Measurements from ENCODE around the gene ATG10. TPM values are rescaled to one million over a fixed set of nuclear protein-coding genes. Genes with fewer than 3 reads are reported as not detected.
"Not testable (repeated sequence)": the region's sequence is repeated elsewhere in the genome, so short reads cannot be mapped to it uniquely, and the experiment has no call there.

Gene ATG10
- total RNA-seq, 5 donors from 2014 or later (not counting 1 experiment from before 2014, with no cell fraction given): 3.9 to 7.8 (median 6.6) TPM

DNA sequence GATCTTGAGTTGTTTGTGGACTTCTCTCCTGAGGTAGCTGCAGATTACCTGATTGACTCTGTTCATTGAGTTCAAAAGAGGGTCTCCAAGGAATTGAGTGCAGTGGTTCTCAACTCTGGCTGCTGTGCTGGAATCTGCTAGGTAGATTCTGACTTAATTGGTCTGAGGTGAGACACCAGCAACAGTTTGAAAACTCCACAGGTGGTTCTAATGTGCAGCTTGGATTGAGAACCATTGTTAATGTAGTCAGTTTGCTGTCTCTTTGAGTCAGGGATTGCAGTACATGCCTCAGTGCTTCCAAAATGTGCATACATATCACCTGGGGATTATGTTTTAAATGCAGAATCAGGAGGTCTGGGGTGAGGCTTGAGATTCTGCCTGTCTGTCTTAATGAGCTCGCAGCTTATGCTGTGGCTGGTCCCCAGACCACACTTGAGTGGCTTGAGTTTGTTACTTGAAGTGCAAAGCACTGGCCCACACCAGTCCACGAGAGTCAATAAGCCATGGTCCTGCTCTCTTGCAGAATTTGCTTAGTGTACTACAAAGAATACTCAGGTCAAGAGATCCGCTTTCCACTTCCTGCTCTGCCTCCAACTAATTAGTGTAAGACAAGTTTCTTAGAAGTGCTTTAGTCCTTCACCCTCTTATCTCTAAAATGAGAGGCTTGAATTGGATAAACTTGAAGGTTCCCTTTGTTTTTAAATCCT is 82.3 kb downstream of the ATG10 start:
- Histone ChIP-seq H3K4me1 (ENCODE audit: control insufficient read depth in 1 of 2, extremely low read depth in 1 of 2, insufficient read depth in 2 of 2, low read length in 2 of 2) (no peaks in the 10 kb centered on the region), H3K27ac (ENCODE audit: low read length) (no peak overlapping the region), H3K27me3 (replicated peaks in 1 of 2; ENCODE audit: control insufficient read depth in 2 of 2, extremely low read depth in 1 of 2, insufficient read depth in 2 of 2, low read length in 1 of 2) (no peaks in the 10 kb centered on the region), H3K9me3 (no peaks in the 10 kb centered on the region), H3K36me3 (ENCODE audit: control insufficient read depth in 2 of 2, extremely low read depth in 1 of 2, insufficient read depth in 1 of 2, low read length in 1 of 2) (no peaks in the 10 kb centered on the region), H3K4me3 (ENCODE audit: control insufficient read depth in 1 of 2, extremely low read depth in 1 of 2, low read length in 1 of 2) (no peak overlapping the region)
- 83% methylated on average over 1 of the region's 3 CpGs for WGBS (ENCODE audit: insufficient coverage)
- Mint-ChIP-seq H3K36me3 (peaks cover 3% of the 10 kb centered on the region), H3K4me3 (no peak overlapping the region), H3K4me1 (peaks cover 0 to 16% (median 6%) of the 10 kb centered on the region in 3 donors), H3K9me3 (no peaks in the 10 kb centered on the region), H3K27me3 (no peaks in the 10 kb centered on the region), H3K27ac (no peak overlapping the region)
- ChIA-PET POLR2A (no interaction called here), CTCF (no interaction called here)
- ATAC-seq (replicated peaks in 1 of 4) (no peak), DNase-seq (no peak)

DNA sequence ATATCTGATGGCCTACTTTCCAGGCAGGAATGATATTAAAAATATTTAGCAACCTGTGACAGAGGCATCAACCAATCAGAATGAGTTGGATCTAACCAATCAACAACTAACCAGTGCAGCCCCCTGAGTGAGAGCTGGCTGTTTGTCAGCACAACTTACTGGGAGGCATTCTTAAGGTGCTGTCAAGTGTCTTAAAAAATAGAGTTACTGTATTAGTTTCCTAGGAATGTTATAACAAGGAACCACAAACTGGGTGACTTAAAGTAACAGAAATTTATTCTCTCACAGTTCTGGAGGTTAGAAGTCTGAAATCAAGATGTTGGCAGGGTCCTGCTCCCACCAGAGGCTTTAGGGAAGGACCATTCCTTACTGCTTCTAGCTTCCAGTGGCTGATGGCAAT is 85.2 kb downstream of the ATG10 start:
- Histone ChIP-seq H3K27ac (ENCODE audit: low read length) (no peak overlapping the region), H3K36me3 (ENCODE audit: control insufficient read depth in 2 of 2, extremely low read depth in 1 of 2, insufficient read depth in 1 of 2, low read length in 1 of 2) (no peaks in the 10 kb centered on the region), H3K4me1 (ENCODE audit: control insufficient read depth in 1 of 2, extremely low read depth in 1 of 2, insufficient read depth in 2 of 2, low read length in 2 of 2) (no peaks in the 10 kb centered on the region), H3K4me3 (ENCODE audit: control insufficient read depth in 1 of 2, extremely low read depth in 1 of 2, low read length in 1 of 2) (no peak overlapping the region), H3K27me3 (replicated peaks in 1 of 2; ENCODE audit: control insufficient read depth in 2 of 2, extremely low read depth in 1 of 2, insufficient read depth in 2 of 2, low read length in 1 of 2) (no peaks in the 10 kb centered on the region), H3K9me3 (no peaks in the 10 kb centered on the region)
- no peaks in the 10 kb centered on the region for H3K27me3 Mint-ChIP-seq
- H3K27ac Mint-ChIP-seq: no peak overlapping the region
- H3K9me3 Mint-ChIP-seq: no peaks in the 10 kb centered on the region
- ATAC-seq (replicated peaks in 1 of 4): no peak
- CTCF ChIA-PET: no interaction called here
- H3K4me3 Mint-ChIP-seq: no peak overlapping the region
- H3K36me3 Mint-ChIP-seq: peaks cover 5% of the 10 kb centered on the region
- H3K4me1 Mint-ChIP-seq: peaks cover 0 to 20% (median 6%) of the 10 kb centered on the region in 3 donors
- POLR2A ChIA-PET: no interaction called here
- no peak for DNase-seq

DNA sequence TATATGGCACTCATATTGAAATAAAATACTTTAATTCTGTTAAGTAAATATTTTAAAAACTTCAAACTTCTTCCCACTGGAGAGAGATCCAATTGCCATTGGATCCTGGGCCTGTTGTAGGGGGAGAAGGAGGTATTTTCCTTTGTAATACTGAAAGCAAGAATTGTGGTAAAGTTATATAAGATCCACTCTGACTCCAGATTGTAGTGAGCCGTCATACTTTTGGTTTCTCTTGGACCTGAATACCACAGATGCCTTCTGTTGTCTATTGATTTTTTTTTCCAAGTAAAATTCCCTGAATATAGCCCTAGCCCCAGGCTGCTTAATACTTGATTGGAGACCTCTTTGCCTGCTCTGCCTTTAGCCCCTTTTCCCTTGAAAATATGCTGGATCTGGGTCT is 86.9 kb downstream of the ATG10 start:
- Mint-ChIP-seq H3K4me3 (no peak overlapping the region), H3K27ac (no peak overlapping the region), H3K9me3 (no peaks in the 10 kb centered on the region), H3K27me3 (no peaks in the 10 kb centered on the region), H3K4me1 (peaks cover 0 to 14% (median 6%) of the 10 kb centered on the region in 3 donors), H3K36me3 (peaks cover 5% of the 10 kb centered on the region)
- ChIA-PET CTCF (no interaction called here), POLR2A (no interaction called here)
- Histone ChIP-seq H3K27me3 (replicated peaks in 1 of 2; ENCODE audit: control insufficient read depth in 2 of 2, extremely low read depth in 1 of 2, insufficient read depth in 2 of 2, low read length in 1 of 2) (no peaks in the 10 kb centered on the region), H3K4me3 (ENCODE audit: control insufficient read depth in 1 of 2, extremely low read depth in 1 of 2, low read length in 1 of 2) (no peak overlapping the region), H3K4me1 (ENCODE audit: control insufficient read depth in 1 of 2, extremely low read depth in 1 of 2, insufficient read depth in 2 of 2, low read length in 2 of 2) (no peaks in the 10 kb centered on the region), H3K27ac (ENCODE audit: low read length) (no peak overlapping the region), H3K36me3 (ENCODE audit: control insufficient read depth in 2 of 2, extremely low read depth in 1 of 2, insufficient read depth in 1 of 2, low read length in 1 of 2) (no peaks in the 10 kb centered on the region), H3K9me3 (no peaks in the 10 kb centered on the region)
- no peak for ATAC-seq (replicated peaks in 1 of 4)
- no CpG with 5 or more reads among the region's 1 CpG for WGBS (ENCODE audit: insufficient coverage)
- no peak for DNase-seq

DNA sequence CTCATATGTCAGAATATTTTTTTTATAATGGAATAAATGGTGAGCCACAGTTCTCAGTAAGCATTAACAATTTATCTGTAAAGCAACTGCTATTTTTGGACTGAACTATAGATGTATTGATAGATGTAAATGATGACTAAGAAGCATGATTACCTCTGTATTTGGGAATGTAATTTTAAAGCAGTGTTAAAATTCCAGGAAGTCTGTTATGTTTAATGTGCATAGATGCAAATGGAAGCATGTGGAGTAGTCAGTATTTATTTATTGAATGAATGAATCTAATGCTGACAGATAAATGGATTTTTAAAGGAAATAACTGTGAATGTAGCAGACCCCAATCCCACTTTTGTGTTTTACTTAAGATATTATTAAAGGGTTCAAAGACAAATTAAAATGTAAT is 95.0 kb downstream of the ATG10 start:
- H3K27me3 ChIP-seq (replicated peaks in 1 of 2; ENCODE audit: control insufficient read depth in 2 of 2, extremely low read depth in 1 of 2, insufficient read depth in 2 of 2, low read length in 1 of 2): no peaks in the 10 kb centered on the region
- no peaks in the 10 kb centered on the region for H3K4me1 ChIP-seq (ENCODE audit: control insufficient read depth in 1 of 2, extremely low read depth in 1 of 2, insufficient read depth in 2 of 2, low read length in 2 of 2)
- Mint-ChIP-seq H3K4me1 (peaks cover 7 to 11% (median 9%) of the 10 kb centered on the region in 3 donors), H3K27me3 (no peaks in the 10 kb centered on the region), H3K9me3 (no peaks in the 10 kb centered on the region), H3K27ac (peak overlapping the region in 1 of 2 donors; percentile 19), H3K36me3 (peaks cover 3% of the 10 kb centered on the region), H3K4me3 (no peak overlapping the region)
- no peaks in the 10 kb centered on the region for H3K9me3 ChIP-seq
- ATAC-seq (replicated peaks in 1 of 4) (no peak), DNase-seq (no peak)
- CTCF ChIA-PET: no interaction called here
- no peaks in the 10 kb centered on the region for H3K36me3 ChIP-seq (ENCODE audit: control insufficient read depth in 2 of 2, extremely low read depth in 1 of 2, insufficient read depth in 1 of 2, low read length in 1 of 2)
- H3K4me3 ChIP-seq (ENCODE audit: control insufficient read depth in 1 of 2, extremely low read depth in 1 of 2, low read length in 1 of 2): no peak overlapping the region
- POLR2A ChIA-PET: no interaction called here
- no peak overlapping the region for H3K27ac ChIP-seq (ENCODE audit: low read length)

DNA sequence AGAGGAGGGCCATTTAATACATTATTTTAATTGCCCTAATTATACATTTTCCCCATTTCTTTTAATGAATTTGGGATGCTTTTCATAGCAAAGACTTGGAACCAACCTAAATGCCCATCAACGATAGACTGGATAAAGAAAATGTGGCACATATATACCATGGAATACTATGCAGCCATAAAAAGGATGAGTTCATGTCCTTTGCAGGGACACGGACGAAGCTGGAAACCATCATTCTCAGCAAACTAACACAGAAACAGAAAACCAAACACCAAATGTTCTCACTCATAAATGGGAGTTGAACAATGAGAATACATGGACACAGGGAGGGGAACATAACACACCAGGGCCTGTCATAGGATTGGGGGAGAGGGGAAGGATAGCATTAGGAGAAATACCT is 96.2 kb downstream of the ATG10 start:
- WGBS (ENCODE audit: insufficient coverage): no CpG with 5 or more reads among the region's 3 CpGs
- H3K36me3 Mint-ChIP-seq; H3K4me3 ChIP-seq (ENCODE audit: control insufficient read depth in 1 of 2, extremely low read depth in 1 of 2, low read length in 1 of 2); H3K27ac ChIP-seq (ENCODE audit: low read length); H3K27me3 Mint-ChIP-seq; H3K9me3 ChIP-seq; H3K4me1 ChIP-seq (ENCODE audit: control insufficient read depth in 1 of 2, extremely low read depth in 1 of 2, insufficient read depth in 2 of 2, low read length in 2 of 2); H3K9me3 Mint-ChIP-seq; DNase-seq; CTCF ChIA-PET; H3K36me3 ChIP-seq (ENCODE audit: control insufficient read depth in 2 of 2, extremely low read depth in 1 of 2, insufficient read depth in 1 of 2, low read length in 1 of 2); ATAC-seq (replicated peaks in 1 of 4); H3K27me3 ChIP-seq (replicated peaks in 1 of 2; ENCODE audit: control insufficient read depth in 2 of 2, extremely low read depth in 1 of 2, insufficient read depth in 2 of 2, low read length in 1 of 2): not testable (repeated sequence)
- POLR2A ChIA-PET: interaction anchor here in 1 of 2 donors (0.7 kb wide), 1 partner anchor 959 kb away, joined by 4 read pairs; no protein-coding TSS in a partner anchor
- Mint-ChIP-seq H3K4me1 (peaks cover 7 to 11% (median 9%) of the 10 kb centered on the region in 3 donors), H3K27ac (peak overlapping the region in 1 of 2 donors; percentile 52), H3K4me3 (peak overlapping the region; percentile 31 to 67 (median 55))

DNA sequence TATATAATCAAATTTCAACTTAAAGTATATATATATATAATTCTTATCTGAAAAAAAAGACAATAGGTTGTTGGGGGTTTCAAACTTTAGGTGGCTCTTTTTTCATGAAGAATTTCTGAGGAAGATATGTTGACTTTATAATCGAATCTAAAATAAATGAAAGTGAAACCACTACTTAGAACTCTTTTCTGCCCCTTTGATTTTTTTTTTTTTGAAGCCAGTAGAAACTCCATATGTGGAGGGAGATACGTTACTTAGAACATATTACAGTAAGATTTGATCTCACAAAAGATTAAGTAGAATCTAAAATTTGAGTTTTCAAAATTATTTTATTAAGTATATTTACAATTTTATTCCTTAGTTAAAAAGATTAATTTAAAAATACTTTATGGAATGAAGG is 96.9 kb downstream of the ATG10 start:
- peak in 1 of 4 experiments; percentile 76 for ATAC-seq (replicated peaks in 1 of 4)

DNA sequence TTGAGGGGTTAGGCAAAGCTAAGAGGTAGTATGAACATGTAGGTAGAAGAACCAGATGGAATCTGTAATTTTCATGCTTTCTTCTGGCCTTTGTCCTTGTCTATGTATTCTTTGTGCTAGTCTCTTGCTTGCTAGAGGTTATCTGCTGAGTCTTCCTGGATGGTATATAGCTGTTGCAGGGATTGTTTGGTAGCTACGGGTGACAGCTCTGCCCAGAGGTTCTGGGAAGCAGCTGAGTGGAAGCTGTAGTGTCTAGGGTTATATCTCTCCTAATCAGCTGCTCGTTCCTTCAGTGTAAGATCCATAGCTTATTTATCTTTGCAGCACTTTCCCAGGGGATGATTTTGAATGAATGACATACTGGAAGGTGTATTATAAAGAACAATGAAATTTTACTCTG is 100.3 kb downstream of the ATG10 start:
- H3K27ac Mint-ChIP-seq: no peak overlapping the region
- ATAC-seq (replicated peaks in 1 of 4): no peak
- peaks cover 6% of the 10 kb centered on the region for H3K36me3 Mint-ChIP-seq
- H3K9me3 ChIP-seq: no peaks in the 10 kb centered on the region
- H3K4me3 ChIP-seq (ENCODE audit: control insufficient read depth in 1 of 2, extremely low read depth in 1 of 2, low read length in 1 of 2): no peak overlapping the region
- no peaks in the 10 kb centered on the region for H3K27me3 Mint-ChIP-seq
- H3K27ac ChIP-seq (ENCODE audit: low read length): no peak overlapping the region
- no CpG with 5 or more reads among the region's 2 CpGs for WGBS (ENCODE audit: insufficient coverage)
- H3K4me1 Mint-ChIP-seq: peaks cover 5 to 11% (median 10%) of the 10 kb centered on the region in 3 donors
- ChIA-PET CTCF (no interaction called here), POLR2A (no interaction called here)
- no peaks in the 10 kb centered on the region for H3K4me1 ChIP-seq (ENCODE audit: control insufficient read depth in 1 of 2, extremely low read depth in 1 of 2, insufficient read depth in 2 of 2, low read length in 2 of 2)
- H3K27me3 ChIP-seq (replicated peaks in 1 of 2; ENCODE audit: control insufficient read depth in 2 of 2, extremely low read depth in 1 of 2, insufficient read depth in 2 of 2, low read length in 1 of 2): no peaks in the 10 kb centered on the region
- DNase-seq: no peak
- no peaks in the 10 kb centered on the region for H3K9me3 Mint-ChIP-seq
- H3K36me3 ChIP-seq (ENCODE audit: control insufficient read depth in 2 of 2, extremely low read depth in 1 of 2, insufficient read depth in 1 of 2, low read length in 1 of 2): no peaks in the 10 kb centered on the region
- no peak overlapping the region for H3K4me3 Mint-ChIP-seq

More for the DNA sequence above, 96.9 kb downstream of the ATG10 start:
- Mint-ChIP-seq H3K4me3 (peak overlapping the region; percentile 43 to 62 (median 55)), H3K27ac (peak overlapping the region in 1 of 2 donors; percentile 11), H3K36me3 (peaks cover 6% of the 10 kb centered on the region), H3K4me1 (peaks cover 7 to 11% (median 9%) of the 10 kb centered on the region in 3 donors), H3K27me3 (no peaks in the 10 kb centered on the region), H3K9me3 (no peaks in the 10 kb centered on the region)
- H3K27me3 ChIP-seq (replicated peaks in 1 of 2; ENCODE audit: control insufficient read depth in 2 of 2, extremely low read depth in 1 of 2, insufficient read depth in 2 of 2, low read length in 1 of 2): no peaks in the 10 kb centered on the region
- CTCF ChIA-PET: no interaction called here
- DNase-seq: peak in 1 of 35 experiments; percentile 35
- POLR2A ChIA-PET: no interaction called here
- no peaks in the 10 kb centered on the region for H3K4me1 ChIP-seq (ENCODE audit: control insufficient read depth in 1 of 2, extremely low read depth in 1 of 2, insufficient read depth in 2 of 2, low read length in 2 of 2)
- no CpG with 5 or more reads among the region's 2 CpGs for WGBS (ENCODE audit: insufficient coverage)
- H3K36me3 ChIP-seq (ENCODE audit: control insufficient read depth in 2 of 2, extremely low read depth in 1 of 2, insufficient read depth in 1 of 2, low read length in 1 of 2): no peaks in the 10 kb centered on the region
- H3K27ac ChIP-seq (ENCODE audit: low read length): no peak overlapping the region
- H3K4me3 ChIP-seq (ENCODE audit: control insufficient read depth in 1 of 2, extremely low read depth in 1 of 2, low read length in 1 of 2): no peak overlapping the region
- H3K9me3 ChIP-seq: no peaks in the 10 kb centered on the region
